HepG2 (cell line): ENCODE results near the gene SCYL1. TPM values are rescaled to one million over a fixed set of nuclear protein-coding genes. Genes with fewer than 3 reads are reported as not detected.

Experiments used
- ARHGAP35 ChIP-seq: sonication (generic); formaldehyde crosslinking; IDR thresholded peaks from 2 replicates; pipeline ENCODE4 v1.9.0; 2022; ENCODE audit warnings: mild to moderate bottlenecking, inconsistent platforms, moderate library complexity, missing genetic modification reagents, borderline replicate concordance
- CENPT ChIP-seq: sonication (generic); formaldehyde crosslinking; IDR thresholded peaks from 2 replicates; pipeline ENCODE4 v1.8.0; 2022; ENCODE audit warnings: low read depth, mild to moderate bottlenecking, moderate library complexity, missing genetic modification reagents
- DNMT3B ChIP-seq: conservative IDR thresholded peaks from 2 replicates; pipeline ENCODE4 v1.6.1; 2016; ENCODE audit warnings: missing biosample characterization, control low read depth
- FOSL2 ChIP-seq: sonication (generic); formaldehyde crosslinking; IDR thresholded peaks from 2 replicates; pipeline ENCODE4 v1.4.0; 2020; ENCODE audit warnings: missing genetic modification reagents
- ISX ChIP-seq: sonication (generic); formaldehyde crosslinking; conservative IDR thresholded peaks from 2 replicates; pipeline ENCODE4 v1.5.0; 2020; ENCODE audit warnings: missing genetic modification reagents
- MZF1 ChIP-seq: sonication (generic); formaldehyde crosslinking; IDR thresholded peaks from 2 replicates; pipeline ENCODE4 v1.8.1; 2023; ENCODE audit warnings: mild to moderate bottlenecking, missing genetic modification reagents, borderline replicate concordance
- NCOR1 ChIP-seq: fragments of 200-600 bp; sonication (generic); IDR thresholded peaks from 2 replicates; pipeline ENCODE4 v1.7.0; 2017; ENCODE audit warnings: antibody characterized with exemption, low read length, borderline replicate concordance
- NR2F1 ChIP-seq, 2 experiments: fragments of 450-650 bp in 1 of 2; formaldehyde crosslinking in 1 of 2; IDR thresholded peaks; 2 replicates each; pipeline versions ENCODE4 v1.5.0 to v1.6.1; 2016 to 2020; ENCODE audit warnings: mild to moderate bottlenecking in 1 of 2, missing compliant biosample characterization in 1 of 2, missing genetic modification reagents in 1 of 2, moderate library complexity in 1 of 2
- NR2F2 ChIP-seq: IDR thresholded peaks from 2 replicates; pipeline ENCODE4 v1.6.1; 2012; ENCODE audit warnings: low read depth, inconsistent platforms, borderline replicate concordance
- NRL ChIP-seq: sonication (generic); formaldehyde crosslinking; IDR thresholded peaks from 2 replicates; pipeline ENCODE4 v1.5.0; 2020; ENCODE audit warnings: missing genetic modification reagents, mild to moderate bottlenecking, moderate library complexity, borderline replicate concordance
- PRPF4 ChIP-seq: fragments of 200-400 bp; formaldehyde crosslinking; IDR thresholded peaks from 2 replicates; pipeline ENCODE4 v1.6.1; 2016; ENCODE audit warnings: low read length, low read depth; ENCODE audit not compliant: poor library complexity, severe bottlenecking
- RBM22 ChIP-seq: fragments of 200-400 bp; formaldehyde crosslinking; optimal IDR thresholded peaks from 2 replicates; pipeline ENCODE3; 2017; ENCODE audit warnings: mild to moderate bottlenecking, low read length, moderate library complexity
- TEF ChIP-seq: sonication (generic); formaldehyde crosslinking; IDR thresholded peaks from 2 replicates; pipeline ENCODE4 v1.5.0; 2020; ENCODE audit warnings: missing genetic modification reagents
- ZNF224 ChIP-seq: sonication (generic); formaldehyde crosslinking; IDR thresholded peaks from 2 replicates; pipeline ENCODE4 v1.5.0; 2020; ENCODE audit warnings: mild to moderate bottlenecking, missing genetic modification reagents
- ZNF274 ChIP-seq: sonication (generic); formaldehyde crosslinking; IDR thresholded peaks from 2 replicates; pipeline ENCODE4 v1.5.1; 2020; ENCODE audit warnings: mild to moderate bottlenecking, missing genetic modification reagents
- ZNF546 ChIP-seq: sonication (generic); formaldehyde crosslinking; conservative IDR thresholded peaks from 2 replicates; pipeline ENCODE4 v1.8.1; 2023; ENCODE audit warnings: mild to moderate bottlenecking, missing genetic modification reagents
- ZNF557 ChIP-seq: sonication (generic); formaldehyde crosslinking; IDR thresholded peaks from 2 replicates; pipeline ENCODE4 v1.4.0; 2020; ENCODE audit warnings: missing genetic modification reagents
- ZNF569 ChIP-seq: sonication (generic); formaldehyde crosslinking; IDR thresholded peaks from 2 replicates; pipeline ENCODE4 v1.5.0; 2020; ENCODE audit warnings: mild to moderate bottlenecking, missing genetic modification reagents, moderate library complexity, borderline replicate concordance
- ZNF580 ChIP-seq: IDR thresholded peaks from 2 replicates; pipeline ENCODE4 v1.6.1; 2016; ENCODE audit warnings: low read depth, borderline replicate concordance
- ZNF687 ChIP-seq: sonication (generic); formaldehyde crosslinking; IDR thresholded peaks from 2 replicates; pipeline ENCODE4 v1.5.1; 2020; ENCODE audit warnings: mild to moderate bottlenecking, missing genetic modification reagents, moderate library complexity
- ZNF775 ChIP-seq: sonication (generic); formaldehyde crosslinking; IDR thresholded peaks from 2 replicates; pipeline ENCODE4 v1.4.0; 2020; ENCODE audit warnings: missing genetic modification reagents, mild to moderate bottlenecking, moderate library complexity, borderline replicate concordance
- ZSCAN22 ChIP-seq: sonication (generic); formaldehyde crosslinking; IDR thresholded peaks from 2 replicates; pipeline ENCODE4 v1.4.0; 2020; ENCODE audit warnings: mild to moderate bottlenecking, missing genetic modification reagents
- polyA plus RNA-seq, 8 experiments: library from polyadenylated mRNA; depleted of rRNA in 3 of 8; stranded (reverse) in 7 of 8; unstranded in 1 of 8; fragments of >200 nt; fragmentation: Illumina TruSeq in 4 of 8; extraction: Trizol in 4 of 8; gene quantifications; 2 replicates each; pipeline versions ENCODE4 v1.2.1 to v1.2.3, GENCODE V29; 2011 to 2016; ENCODE audit warnings: low read depth in 4 of 8, missing spikeins in 1 of 8, mixed read lengths in 1 of 8; ENCODE audit not compliant: insufficient read depth in 1 of 8
- total RNA-seq, 5 experiments: library from RNA; depleted of rRNA; stranded (reverse); fragments of >200 nt; fragmentation: Illumina TruSeq; extraction: Trizol; gene quantifications; 2 replicates each; pipeline ENCODE4 v1.2.3, GENCODE V29; 2016; ENCODE audit warnings: low read depth in 1 of 5

The SCYL1 gene
- total and polyA plus RNA-seq, 2 of the 13 experiments (the other 11 are each of a cell fraction or from before 2014, with no cell fraction given): 65.9 to 103 TPM

- TF ChIP-seq ZNF687 (CRISPR knock-in tag): peak; percentile 91
- TF ChIP-seq ZNF569: no peak
- no peak; the same call in 1 of the 2 replicates for TF ChIP-seq NCOR1
- peak; percentile 71 for TF ChIP-seq FOSL2 (CRISPR knock-in tag)
- TF ChIP-seq TEF: no peak
- no peak for TF ChIP-seq MZF1 (CRISPR knock-in tag)
- no peak for TF ChIP-seq ZNF775
- TF ChIP-seq ZNF274 (CRISPR knock-in tag): peak; percentile 31; the same call in 1 of the 2 replicates
- TF ChIP-seq ZSCAN22 (CRISPR knock-in tag): no peak
- TF ChIP-seq ARHGAP35 (CRISPR knock-in tag): no peak
- peak; percentile 73; the same call in 1 of the 2 replicates for TF ChIP-seq NRL (CRISPR knock-in tag)
- peak; percentile 93 for TF ChIP-seq ZNF224 (CRISPR knock-in tag)
- TF ChIP-seq NR2F1 (CRISPR knock-in tag; IDR thresholded peaks at IDR 0.05): no peak; a peak in 1 of 4 replicates
- TF ChIP-seq ZNF580 (CRISPR knock-in tag): peak; percentile 60
- peak; percentile 83 for TF ChIP-seq PRPF4
- TF ChIP-seq RBM22: peak; percentile 39
- no peak for TF ChIP-seq CENPT
- TF ChIP-seq ZNF557 (CRISPR knock-in tag): no peak
- TF ChIP-seq ISX: no peak
- TF ChIP-seq DNMT3B (CRISPR knock-in tag): no peak; the same call in 1 of the 2 replicates
- TF ChIP-seq NR2F2: peak; percentile 56; the same call in 1 of the 2 replicates
- TF ChIP-seq ZNF546 (CRISPR knock-in tag): no peak; the same call in 1 of the 2 replicates
Measured at GRCh38 chr11:65497141-65498041, 27.5 kb upstream of the SCYL1 start (continued).
